ENCODE data around the gene SELENOF. TPM values are rescaled to one million over a fixed set of nuclear protein-coding genes. Genes with fewer than 3 reads are reported as not detected.

The SELENOF gene
- total and polyA plus RNA-seq, 10 of the 15 experiments (the other 5 are each of a cell fraction or from before 2014, with no cell fraction given), result 98.7 to 254 (median 172) TPM

GRCh38 chr1:86872086-86872485, 41.8 kb downstream of the SELENOF start:
- WGBS (ENCODE audit: insufficient coverage, insufficient replicate concordance, low lambda C conversion rate, missing lambda C conversion rate), result 97% methylated on average over 8 of the region's 8 CpGs
- no peaks in the 10 kb centered on the region for H3K79me2 ChIP-seq (ENCODE audit: control insufficient read depth, insufficient read depth, low read length)
- BruUV-seq (replicated peaks), result no TSS peak
- in situ Hi-C loops (cut with MboI) (no loop called here), intact Hi-C loops (cut with micrococcal nuclease; ENCODE audit: unreplicated experiment) (no loop called here)
- TF ChIP-seq NRF1 (conservative IDR thresholded peaks at IDR 0.05; ENCODE audit: low read depth, low read length) (no peak), ETV6 (conservative IDR thresholded peaks at IDR 0.05 in 1 of 2, IDR thresholded peaks at IDR 0.05 in 1 of 2; ENCODE audit: borderline replicate concordance in 1 of 2, low read depth in 1 of 2) (no peak), CBX5 (IDR thresholded peaks at IDR 0.05; ENCODE audit: low read depth) (no peak), NBN (IDR thresholded peaks at IDR 0.05) (no peak), TCF12 (IDR thresholded peaks at IDR 0.05; ENCODE audit: low read depth, low read length) (no peak), USF2 (IDR thresholded peaks at IDR 0.05; ENCODE audit: borderline replicate concordance, low read depth, low read length) (no peak), EP300 (IDR thresholded peaks at IDR 0.05; ENCODE audit: borderline replicate concordance in 1 of 2, control insufficient read depth in 1 of 2, low read depth in 2 of 2, low read length in 2 of 2) (no peak), RELA (IDR thresholded peaks at IDR 0.05; ENCODE audit: borderline replicate concordance, partially characterized antibody) (no peak), SUZ12 (IDR thresholded peaks at IDR 0.05; ENCODE audit: unreplicated experiment) (no peak), BCLAF1 (IDR thresholded peaks at IDR 0.05) (no peak), ESRRA (IDR thresholded peaks at IDR 0.05; ENCODE audit: low read length) (no peak), YY1 (IDR thresholded peaks at IDR 0.05; ENCODE audit: low read depth, low read length) (no peak), EED (IDR thresholded peaks at IDR 0.05; ENCODE audit: low read depth) (no peak), BMI1 (IDR thresholded peaks at IDR 0.05; ENCODE audit: borderline replicate concordance) (no peak), YBX1 (IDR thresholded peaks at IDR 0.05) (no peak), BCL3 (IDR thresholded peaks at IDR 0.05; ENCODE audit: borderline replicate concordance, insufficient read depth, low read depth, low read length, poor library complexity, severe bottlenecking) (no peak), NFYB (IDR thresholded peaks at IDR 0.05; ENCODE audit: insufficient read depth, low read depth, low read length) (no peak), ZSCAN29 (IDR thresholded peaks at IDR 0.05) (no peak), WRNIP1 (IDR thresholded peaks at IDR 0.05; ENCODE audit: borderline replicate concordance, low read depth, low read length) (no peak)
- H3K27ac ChIP-seq (ENCODE audit: control insufficient read depth, insufficient read depth), result no peak overlapping the region
- no peak overlapping the region for H3K4me2 ChIP-seq (ENCODE audit: control insufficient read depth, insufficient read depth)
- no peak for ATAC-seq
- ChIA-PET CTCF (interaction anchor here (0.6 kb wide), 1 partner anchor 20 kb away, joined by 3 read pairs; no protein-coding TSS in a partner anchor), RAD21 (ENCODE audit: unreplicated experiment) (no interaction called here), SMC1A (ENCODE audit: uncharacterized antibody, unreplicated experiment) (interaction anchor here (0.6 to 1.4 kb wide), 4 partner anchors 15 to 924 kb away, joined by 3 to 5 read pairs (median 4); no protein-coding TSS in a partner anchor), POLR2A (no interaction called here)
- H2AFZ ChIP-seq (ENCODE audit: control insufficient read depth, low read depth, low read length), result no peak overlapping the region
- DNase-seq (ENCODE audit: low read depth, low spot score), result no peak
- H3K36me3 ChIP-seq (ENCODE audit: control insufficient read depth in 2 of 2, insufficient read depth in 2 of 2, low read length in 1 of 2), result peaks cover 0 to 2% of the 10 kb centered on the region in 2 experiments; a peak in 1 of 4 replicates
- no peaks in the 10 kb centered on the region for H3K27me3 ChIP-seq (replicated peaks in 1 of 2; ENCODE audit: control insufficient read depth in 2 of 2, insufficient read depth in 2 of 2, low read length in 1 of 2)
- no peak overlapping the region for H3K9ac ChIP-seq (ENCODE audit: control insufficient read depth, insufficient read depth, low read length)
- H4K20me1 ChIP-seq (ENCODE audit: control insufficient read depth, insufficient read depth), result no peaks in the 10 kb centered on the region
- H3K9me3 ChIP-seq (replicated peaks; ENCODE audit: control insufficient read depth, insufficient read depth, low read length), result no peaks in the 10 kb centered on the region; the same call in 2 of the 3 replicates
- H3K4me1 ChIP-seq (ENCODE audit: control insufficient read depth, insufficient read depth, low read length), result no peaks in the 10 kb centered on the region
- FAIRE-seq, result no peak
- H3K4me3 ChIP-seq, result no peak overlapping the region
